Thymus (tissue), 11 donors: ENCODE results near the gene C6. TPM values are rescaled to one million over a fixed set of nuclear protein-coding genes. Genes with fewer than 3 reads are reported as not detected.
A peak's percentile ranks its signal among the peaks of the same experiment; 100 is the strongest.
"Not testable (repeated sequence)": the region's sequence is repeated elsewhere in the genome, so short reads cannot be mapped to it uniquely, and the experiment has no call there.

ENCODE experiments used
- DNase-seq, 9 donors: peaks; one replicate each; pipeline ENCODE4 v3.0.0-alpha.2; 2013; ENCODE audit warnings: low spot score in 9 of 9, low read depth in 6 of 9, missing footprints in 1 of 9
- H3K27ac ChIP-seq, 2 donors: one replicate each; pipeline ENCODE4 v1.5.1; 2013; ENCODE audit warnings: control low read depth in 1 of 2, low read depth in 1 of 2, low read length in 1 of 2, mild to moderate bottlenecking in 1 of 2, moderate library complexity in 1 of 2
- H3K27me3 ChIP-seq, 2 donors: one replicate each; pipeline ENCODE4 v1.5.1; 2013; ENCODE audit warnings: low read length in 1 of 2; ENCODE audit not compliant: control insufficient read depth in 2 of 2, insufficient read depth in 1 of 2
- H3K36me3 ChIP-seq, 2 donors: one replicate each; pipeline ENCODE4 v1.5.1; 2013; ENCODE audit warnings: low read length in 1 of 2, mild to moderate bottlenecking in 1 of 2, moderate library complexity in 1 of 2; ENCODE audit not compliant: control insufficient read depth in 2 of 2, insufficient read depth in 2 of 2
- H3K4me1 ChIP-seq, 2 donors: one replicate each; pipeline ENCODE4 v1.5.1; 2013; ENCODE audit warnings: low read length in 2 of 2; ENCODE audit not compliant: control insufficient read depth in 2 of 2, insufficient read depth in 2 of 2
- H3K4me3 ChIP-seq, 2 donors: one replicate each; pipeline ENCODE4 v1.5.1; 2013; ENCODE audit warnings: low read length in 2 of 2, control low read depth in 1 of 2, mild to moderate bottlenecking in 1 of 2
- H3K9me3 ChIP-seq, 2 donors: one replicate each; pipeline ENCODE4 v1.5.1; 2013; ENCODE audit warnings: low read length in 1 of 2, mild to moderate bottlenecking in 1 of 2; ENCODE audit not compliant: control insufficient read depth in 2 of 2, insufficient read depth in 1 of 2
- WGBS: extraction: QIAGEN DNeasy Blood & Tissue Kit; methylation state at CpG from one replicate; pipeline ENCODE4 v1.1.7; 2013; 5-methylcytosine and 5-hydroxymethylcytosine counted together
- polyA plus RNA-seq: library from polyadenylated mRNA; stranded (reverse); fragments of 200-250 nt; gene quantifications from one replicate; pipeline ENCODE4 v1.2.3, GENCODE V29; 2013
- total RNA-seq: library from RNA; stranded (reverse); fragments of 120-200 nt; gene quantifications from one replicate; pipeline ENCODE4 v1.2.4, GENCODE V29; 2013
- donor health status: healthy.

Gene C6
- total and polyA plus RNA-seq, 2 donors, result 0.28 to 0.73 TPM

DNA sequence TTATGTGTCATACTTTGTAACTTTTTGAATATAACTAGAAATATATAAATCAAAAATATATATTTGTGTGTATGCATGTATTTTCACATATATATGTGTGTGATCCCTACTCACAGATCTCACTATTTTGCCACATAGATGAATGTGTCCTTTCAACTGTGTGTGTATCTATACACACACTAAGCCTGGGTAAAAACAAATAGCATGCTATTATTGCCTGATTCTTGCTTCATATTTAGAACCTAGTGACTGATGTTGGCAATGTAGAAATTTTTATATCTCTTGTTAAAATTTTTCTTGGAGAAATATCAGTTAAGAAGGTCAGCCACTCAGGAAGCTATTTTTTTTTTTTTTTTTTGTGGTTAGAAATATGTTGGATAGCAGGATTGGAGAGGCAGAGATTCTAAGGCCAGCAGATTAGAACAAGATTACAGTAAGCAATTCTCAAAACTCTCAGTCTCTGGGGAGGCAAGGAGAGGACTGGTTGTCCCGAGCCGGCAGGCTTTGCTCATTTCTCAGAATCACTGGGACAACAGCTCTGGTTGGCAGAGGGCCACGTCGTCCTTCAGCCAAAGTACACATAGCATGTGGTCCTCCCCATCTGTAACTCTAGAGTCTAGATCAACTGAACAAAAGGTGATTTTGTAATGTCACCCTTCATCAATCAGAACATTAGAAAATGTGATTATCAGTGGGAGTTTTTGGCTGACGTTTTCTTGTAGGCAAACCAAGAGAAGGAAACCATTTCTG lies 19.7 kb downstream of the C6 start:
- Histone ChIP-seq H3K4me3 (no peak overlapping the region), H3K9me3 (no peaks in the 10 kb centered on the region), H3K27ac (peak overlapping the region in 1 of 2 donors; percentile 31), H3K27me3 (no peaks in the 10 kb centered on the region), H3K36me3 (no peaks in the 10 kb centered on the region), H3K4me1 (no peaks in the 10 kb centered on the region)
- peak in 3 of 9 donors; percentile 3 to 20 (median 3) for DNase-seq
- WGBS, result 85% methylated on average over 5 of the region's 5 CpGs

- 91% methylated on average over 4 of the region's 4 CpGs for WGBS
- no peak for DNase-seq
- Histone ChIP-seq H3K4me3 (no peak overlapping the region), H3K27me3 (no peaks in the 10 kb centered on the region), H3K27ac (no peak overlapping the region), H3K4me1 (no peaks in the 10 kb centered on the region), H3K9me3 (no peaks in the 10 kb centered on the region), H3K36me3 (no peaks in the 10 kb centered on the region)
Measured at GRCh38 chr5:41191249-41191648, 22.1 kb downstream of the C6 start.

GRCh38 chr5:41186143-41186542 lies 27.2 kb downstream of the C6 start:
- DNase-seq, result no peak
- no peaks in the 10 kb centered on the region for H3K36me3 ChIP-seq
- no peaks in the 10 kb centered on the region for H3K9me3 ChIP-seq
- H3K27ac ChIP-seq, result no peak overlapping the region
- no peak overlapping the region for H3K4me3 ChIP-seq
- no peaks in the 10 kb centered on the region for H3K27me3 ChIP-seq
- H3K4me1 ChIP-seq, result no peaks in the 10 kb centered on the region
- WGBS, result 97% methylated on average over 1 of the region's 1 CpG

DNA sequence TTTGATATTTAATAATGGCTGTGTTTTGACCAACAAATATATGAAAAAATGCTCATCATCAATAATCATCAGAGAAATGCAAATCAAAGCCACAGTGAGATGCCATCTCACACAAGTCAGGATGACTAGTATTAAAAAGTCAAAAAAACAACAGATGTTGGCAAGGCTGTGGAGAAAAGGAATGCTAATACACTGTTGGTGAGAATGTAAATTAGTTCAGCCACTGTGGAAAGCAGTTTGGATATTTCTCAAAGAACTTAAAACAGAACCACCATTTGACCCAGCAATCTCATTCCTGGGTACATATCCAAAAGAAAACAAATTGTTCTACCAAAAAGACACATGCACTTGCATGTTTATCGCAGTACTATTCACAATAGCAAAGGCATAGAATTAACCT lies 30.0 kb downstream of the C6 start:
- H3K4me1 ChIP-seq, H3K4me3 ChIP-seq, H3K9me3 ChIP-seq, H3K27me3 ChIP-seq, H3K27ac ChIP-seq, H3K36me3 ChIP-seq, DNase-seq: not testable (repeated sequence)
- WGBS, result 88% methylated on average over 1 of the region's 1 CpG

DNA sequence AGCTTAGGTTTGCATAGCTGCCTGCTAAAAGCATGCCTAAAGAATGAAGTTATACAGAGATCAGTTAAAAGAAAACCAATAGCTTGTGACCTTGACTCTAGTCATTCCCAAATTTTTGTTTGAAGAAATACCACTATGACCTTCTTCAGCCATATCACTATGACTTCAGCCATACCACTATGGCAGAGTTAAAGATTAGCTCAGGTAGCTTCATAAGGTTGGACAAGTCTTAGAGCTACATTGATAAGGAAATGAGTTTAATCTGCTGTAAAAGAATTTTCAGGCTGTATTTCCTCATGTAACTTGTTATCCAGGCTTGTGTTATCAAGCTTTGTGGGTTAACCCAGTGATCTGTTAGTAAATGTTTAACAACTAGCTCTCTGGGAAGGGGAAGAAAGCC lies 30.7 kb downstream of the C6 start:
- Histone ChIP-seq H3K27me3 (no peaks in the 10 kb centered on the region), H3K36me3 (no peaks in the 10 kb centered on the region), H3K4me3 (no peak overlapping the region), H3K4me1 (no peaks in the 10 kb centered on the region), H3K9me3 (no peaks in the 10 kb centered on the region), H3K27ac (no peak overlapping the region)
- DNase-seq, result no peak

DNA sequence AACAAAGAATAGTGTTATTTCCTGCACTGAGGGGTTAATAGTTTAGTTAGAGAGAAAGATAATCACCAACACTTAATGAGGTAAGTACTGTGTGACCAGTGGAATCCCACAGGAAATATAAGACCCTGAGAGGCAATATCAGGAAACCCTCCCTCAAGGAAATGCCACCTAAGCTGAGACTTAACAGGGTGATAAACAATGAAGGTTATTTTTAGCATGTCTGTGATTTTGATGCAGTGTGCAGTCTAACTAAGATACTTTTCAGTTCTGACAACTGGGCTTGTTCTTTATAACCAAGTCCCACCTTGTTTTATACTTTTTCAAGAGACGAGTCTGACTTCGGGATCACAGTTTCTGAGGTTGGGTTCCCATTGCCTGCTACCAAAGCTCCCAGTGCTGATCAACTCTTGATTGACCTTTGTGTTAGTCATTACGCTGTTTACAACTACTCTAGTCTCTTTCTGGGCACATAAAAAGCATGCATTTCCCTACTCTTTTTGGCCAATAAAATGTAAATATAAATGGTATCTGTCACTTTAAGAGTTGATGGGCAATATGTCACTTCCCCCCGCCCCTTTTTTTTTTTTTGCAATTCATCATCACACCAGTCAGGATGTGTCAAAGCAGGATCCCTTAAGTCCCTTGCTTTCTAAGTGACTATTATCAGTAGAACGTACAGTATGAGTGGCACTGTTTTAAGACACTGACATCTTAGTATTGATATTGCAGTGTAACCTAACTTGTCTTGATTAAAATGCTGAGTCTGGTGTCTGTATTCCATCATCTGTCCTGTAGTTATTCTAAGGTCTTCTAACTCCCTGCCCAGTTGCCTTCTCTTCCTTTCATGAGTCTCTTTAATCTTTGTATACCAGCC lies 31.4 kb downstream of the C6 start:
- H3K36me3 ChIP-seq, result no peaks in the 10 kb centered on the region
- no peaks in the 10 kb centered on the region for H3K27me3 ChIP-seq
- no peak overlapping the region for H3K4me3 ChIP-seq
- no peaks in the 10 kb centered on the region for H3K4me1 ChIP-seq
- no peaks in the 10 kb centered on the region for H3K9me3 ChIP-seq
- DNase-seq, result no peak
- 66% methylated on average over 5 of the region's 5 CpGs for WGBS
- no peak overlapping the region for H3K27ac ChIP-seq

GRCh38 chr5:41176952-41177351 lies 36.4 kb downstream of the C6 start:
- no peak overlapping the region for H3K27ac ChIP-seq
- H3K4me3 ChIP-seq, result no peak overlapping the region
- H3K27me3 ChIP-seq, result no peaks in the 10 kb centered on the region
- WGBS, result 88% methylated on average over 3 of the region's 3 CpGs
- no peaks in the 10 kb centered on the region for H3K4me1 ChIP-seq
- H3K9me3 ChIP-seq, result no peaks in the 10 kb centered on the region
- DNase-seq, result peak in 1 of 9 donors; percentile 2
- no peaks in the 10 kb centered on the region for H3K36me3 ChIP-seq

DNA sequence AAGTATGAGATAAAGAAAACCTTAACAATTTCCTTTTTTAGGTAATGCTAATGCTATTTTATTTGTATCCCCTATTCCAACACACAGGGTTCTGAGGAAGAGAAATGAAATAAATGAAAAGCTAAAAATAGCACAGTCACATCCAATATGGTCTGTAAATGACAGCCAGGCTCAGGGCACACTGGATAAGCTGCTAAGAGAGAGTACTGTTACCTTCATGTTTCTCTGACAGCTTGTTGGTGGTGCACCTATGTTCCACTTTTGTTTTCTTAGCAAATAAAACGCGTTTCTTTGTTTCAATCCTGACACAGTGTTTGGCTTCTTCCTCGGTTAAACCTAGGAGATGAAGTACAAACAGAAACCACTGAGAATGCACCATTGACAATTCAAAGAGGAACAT lies 41.3 kb downstream of the C6 start:
- Histone ChIP-seq H3K4me3 (no peak overlapping the region), H3K9me3 (no peaks in the 10 kb centered on the region), H3K4me1 (no peaks in the 10 kb centered on the region), H3K36me3 (no peaks in the 10 kb centered on the region), H3K27me3 (no peaks in the 10 kb centered on the region), H3K27ac (no peak overlapping the region)
- no peak for DNase-seq
- 90% methylated on average over 3 of the region's 3 CpGs for WGBS

DNA sequence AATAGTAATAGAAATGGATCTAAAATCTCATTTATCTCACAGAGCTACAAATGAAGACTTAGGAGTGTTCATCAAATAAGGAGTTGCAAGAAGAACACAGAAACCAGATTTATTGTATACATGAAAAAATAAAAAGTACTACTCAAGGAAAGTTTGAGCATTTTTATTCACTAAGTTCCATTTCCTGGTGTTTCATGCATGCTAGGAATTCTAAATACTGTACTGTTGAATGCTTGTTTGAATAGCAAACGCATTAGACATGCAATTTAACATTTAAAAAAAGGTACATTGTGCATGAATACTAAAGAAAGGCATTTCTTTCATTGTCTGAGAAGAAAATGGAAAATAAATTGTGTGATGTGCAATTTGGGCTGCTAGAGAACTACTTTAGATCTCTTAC lies 52.1 kb downstream of the C6 start:
- 74% methylated on average over 1 of the region's 1 CpG for WGBS
- Histone ChIP-seq H3K27me3 (no peaks in the 10 kb centered on the region), H3K27ac (no peak overlapping the region), H3K36me3 (no peaks in the 10 kb centered on the region), H3K4me1 (no peaks in the 10 kb centered on the region), H3K9me3 (no peaks in the 10 kb centered on the region), H3K4me3 (no peak overlapping the region)
- DNase-seq, result no peak
